GM23338 (cell line): Measurements from ENCODE around the gene BOD1. TPM values are rescaled to one million over a fixed set of nuclear protein-coding genes. Genes with fewer than 3 reads are reported as not detected.

Source experiments
- ATAC-seq: fragments of 200-7000 bp; cut with Tn5 transposase; 3 replicates; pipeline ENCODE4 v1.9.1; 2020
- DNase-seq: peaks from one replicate; pipeline ENCODE4 v3.0.0-alpha.2; 2015; ENCODE audit warnings: low spot score
- H2AFZ ChIP-seq: fragments of 200-600 bp; sonication (generic); 2 replicates; pipeline ENCODE4 v1.8.0; 2016; ENCODE audit warnings: antibody characterized with exemption, mild to moderate bottlenecking, moderate library complexity
- H3F3A ChIP-seq: fragments of 200-600 bp; sonication (generic); replicated peaks from 2 replicates; pipeline ENCODE4 v1.8.0; 2017; ENCODE audit warnings: antibody characterized with exemption, mixed run types, low read depth
- H3K27ac ChIP-seq: fragments of 200-600 bp; sonication (generic); 2 replicates; pipeline ENCODE4 v1.6.1; 2016; ENCODE audit warnings: low read depth
- H3K27me3 ChIP-seq: fragments of 200-600 bp; sonication (generic); 2 replicates; pipeline ENCODE4 v1.8.0; 2016; ENCODE audit warnings: mild to moderate bottlenecking, mixed run types, moderate library complexity; ENCODE audit not compliant: insufficient read depth
- H3K36me3 ChIP-seq: fragments of 200-600 bp; sonication (generic); 2 replicates; pipeline ENCODE4 v1.8.0; 2016; ENCODE audit warnings: mild to moderate bottlenecking; ENCODE audit not compliant: insufficient read depth
- H3K4me1 ChIP-seq: fragments of 200-600 bp; sonication (generic); 2 replicates; pipeline ENCODE4 v1.8.0; 2016; ENCODE audit warnings: mild to moderate bottlenecking, moderate library complexity; ENCODE audit not compliant: insufficient read depth
- H3K4me2 ChIP-seq: fragments of 200-600 bp; sonication (generic); 2 replicates; pipeline ENCODE4 v1.7.1; 2017; ENCODE audit warnings: mixed run types
- H3K4me3 ChIP-seq: fragments of 200-600 bp; sonication (generic); 2 replicates; pipeline ENCODE4 v1.6.1; 2016; ENCODE audit warnings: mixed run types
- H3K79me2 ChIP-seq: fragments of 200-600 bp; sonication (generic); replicated peaks from 2 replicates; pipeline ENCODE4 v1.8.0; 2017; ENCODE audit warnings: mild to moderate bottlenecking; ENCODE audit not compliant: insufficient read depth
- H3K9me2 ChIP-seq: fragments of 200-600 bp; sonication (generic); 2 replicates; pipeline ENCODE4 v1.8.0; 2017; ENCODE audit not compliant: insufficient read depth
- H4K20me1 ChIP-seq: fragments of 200-600 bp; sonication (generic); replicated peaks from 2 replicates; pipeline ENCODE4 v1.8.0; 2017; ENCODE audit warnings: mild to moderate bottlenecking; ENCODE audit not compliant: insufficient read depth
- H3K27ac Mint-ChIP-seq: 2 replicates; pipeline ENCODE4 v1.8.0; 2020; ENCODE audit warnings: inconsistent platforms, mild to moderate bottlenecking, moderate library complexity, mixed read lengths
- H3K27me3 Mint-ChIP-seq: 3 replicates; pipeline ENCODE4 v1.8.0; 2022; ENCODE audit warnings: low read depth, mild to moderate bottlenecking, moderate library complexity, mixed read lengths, inconsistent platforms; ENCODE audit not compliant: insufficient read depth, poor library complexity
- H3K36me3 Mint-ChIP-seq: 3 replicates; pipeline ENCODE4 v1.8.0; 2021; ENCODE audit warnings: low read depth, mild to moderate bottlenecking, inconsistent platforms, moderate library complexity, mixed read lengths
- H3K4me1 Mint-ChIP-seq: 3 replicates; pipeline ENCODE4 v1.8.0; 2020; ENCODE audit warnings: mild to moderate bottlenecking, inconsistent platforms, mixed read lengths
- H3K4me3 Mint-ChIP-seq: 3 replicates; pipeline ENCODE4 v1.8.0; 2021; ENCODE audit warnings: moderate library complexity, mild to moderate bottlenecking, inconsistent platforms, mixed read lengths
- H3K9me3 Mint-ChIP-seq: 3 replicates; pipeline ENCODE4 v1.8.0; 2020; ENCODE audit warnings: moderate library complexity, mild to moderate bottlenecking, inconsistent platforms, mixed read lengths
- EZH2phosphoT487 ChIP-seq: fragments of 200-600 bp; sonication (generic); IDR thresholded peaks from one replicate; pipeline ENCODE4 v1.8.1; 2018; ENCODE audit warnings: antibody characterized with exemption; ENCODE audit not compliant: unreplicated experiment
- JUNB ChIP-seq: IDR thresholded peaks from one replicate; pipeline ENCODE4 v1.6.1; 2016; ENCODE audit warnings: antibody characterized with exemption; ENCODE audit not compliant: unreplicated experiment
- NANOG ChIP-seq: IDR thresholded peaks from 2 replicates; pipeline ENCODE4 v1.6.1; 2016; ENCODE audit warnings: antibody characterized with exemption, borderline replicate concordance
- POLR2AphosphoS5 ChIP-seq: IDR thresholded peaks from 2 replicates; pipeline ENCODE4 v1.6.1; 2016; ENCODE audit warnings: antibody characterized with exemption, low read depth
- STAT1 ChIP-seq: IDR thresholded peaks from one replicate; pipeline ENCODE4 v1.6.1; 2016; ENCODE audit warnings: antibody characterized with exemption; ENCODE audit not compliant: unreplicated experiment
- ZNF114 ChIP-seq: fragments of 250-450 bp; sonication (Bioruptor Pico); IDR thresholded peaks from 2 replicates; pipeline ENCODE4 v1.5.0; 2020; ENCODE audit warnings: mild to moderate bottlenecking, moderate library complexity
- ZNF331 ChIP-seq: fragments of 250-450 bp; sonication (Bioruptor Pico); IDR thresholded peaks from 2 replicates; pipeline ENCODE4 v1.5.0; 2020; ENCODE audit warnings: low read depth, mild to moderate bottlenecking, moderate library complexity
- polyA plus RNA-seq: library from polyadenylated mRNA; unstranded; fragments of >200 nt; fragmentation: Nextera tagmentation; extraction: Ambion mirVana; gene quantifications from 2 replicates; pipeline ENCODE4 v1.2.1, GENCODE V29; 2016
- total RNA-seq: library from RNA; depleted of rRNA; stranded (reverse); fragments of >200 nt; shearing (Covaris generic); gene quantifications from 2 replicates; pipeline ENCODE4 v1.2.3, GENCODE V29; 2014
- TF ChIP-seq, protein P1 (sequence below), 2 experiments: fragments of 200-600 bp in 1 of 2; sonication (generic) in 1 of 2; conservative IDR thresholded peaks; 2 replicates each; pipeline versions ENCODE4 v1.5.1 to v1.6.1; 2016 to 2017; ENCODE audit warnings: antibody characterized with exemption in 2 of 2, low read depth in 2 of 2, mild to moderate bottlenecking in 2 of 2, moderate library complexity in 1 of 2
- TF ChIP-seq, protein P2 (sequence below): IDR thresholded peaks from one replicate; pipeline ENCODE4 v1.6.1; 2018; ENCODE audit warnings: antibody characterized with exemption; ENCODE audit not compliant: unreplicated experiment
- TF ChIP-seq, protein P3 (sequence below): fragments of 250-450 bp; sonication (Bioruptor Pico); IDR thresholded peaks from 2 replicates; pipeline ENCODE4 v1.5.0; 2020; ENCODE audit warnings: mild to moderate bottlenecking, moderate library complexity

Gene BOD1
- total and polyA plus RNA-seq, 2 experiments from 2014 or later, result 94.7 to 141 TPM

DNA sequence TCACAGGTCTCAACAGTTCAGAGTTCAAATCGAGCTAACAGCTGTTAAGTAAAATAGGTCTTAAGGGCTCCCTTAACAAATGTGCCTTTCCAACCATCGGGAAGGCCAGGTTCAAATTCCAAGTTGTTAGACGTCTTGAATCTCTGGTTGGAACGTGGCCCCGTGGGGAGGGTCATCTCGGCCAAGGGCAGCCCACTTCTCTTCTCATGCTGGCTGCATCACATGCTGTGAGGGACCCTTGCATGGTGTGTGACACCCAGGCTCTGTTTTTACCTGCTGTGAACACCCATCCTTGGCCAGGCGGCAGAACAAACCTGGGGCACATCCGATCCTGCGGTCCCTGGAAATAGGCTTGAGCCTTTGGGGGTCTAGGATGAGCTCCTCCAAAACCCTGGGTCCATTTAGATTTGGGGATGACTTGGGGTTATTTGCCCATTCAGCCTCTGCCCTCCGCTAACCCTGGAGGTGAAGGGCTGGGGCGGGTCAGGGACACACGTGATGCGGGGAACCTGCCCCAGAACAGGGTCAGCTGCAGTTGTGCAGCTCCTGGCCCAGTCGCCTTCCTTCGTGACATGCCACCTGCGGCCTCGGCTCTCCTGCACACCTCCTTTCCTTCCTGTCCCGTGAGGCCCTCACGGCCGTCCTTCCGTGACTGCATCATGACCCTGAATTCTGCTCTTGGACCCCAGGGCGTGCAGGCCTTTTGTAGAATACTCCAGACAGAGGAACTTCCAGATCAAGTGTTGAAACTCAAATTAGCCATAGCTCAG, 45.9 kb downstream of the BOD1 start (continued):
- TF ChIP-seq POLR2AphosphoS5 (no peak), JUNB (no peak), STAT1 (no peak), ZNF114 (CRISPR knock-in tag) (no peak), ZNF331 (no peak), EZH2phosphoT487 (no peak), NANOG (no peak)
- TF ChIP-seq, protein P1, sequence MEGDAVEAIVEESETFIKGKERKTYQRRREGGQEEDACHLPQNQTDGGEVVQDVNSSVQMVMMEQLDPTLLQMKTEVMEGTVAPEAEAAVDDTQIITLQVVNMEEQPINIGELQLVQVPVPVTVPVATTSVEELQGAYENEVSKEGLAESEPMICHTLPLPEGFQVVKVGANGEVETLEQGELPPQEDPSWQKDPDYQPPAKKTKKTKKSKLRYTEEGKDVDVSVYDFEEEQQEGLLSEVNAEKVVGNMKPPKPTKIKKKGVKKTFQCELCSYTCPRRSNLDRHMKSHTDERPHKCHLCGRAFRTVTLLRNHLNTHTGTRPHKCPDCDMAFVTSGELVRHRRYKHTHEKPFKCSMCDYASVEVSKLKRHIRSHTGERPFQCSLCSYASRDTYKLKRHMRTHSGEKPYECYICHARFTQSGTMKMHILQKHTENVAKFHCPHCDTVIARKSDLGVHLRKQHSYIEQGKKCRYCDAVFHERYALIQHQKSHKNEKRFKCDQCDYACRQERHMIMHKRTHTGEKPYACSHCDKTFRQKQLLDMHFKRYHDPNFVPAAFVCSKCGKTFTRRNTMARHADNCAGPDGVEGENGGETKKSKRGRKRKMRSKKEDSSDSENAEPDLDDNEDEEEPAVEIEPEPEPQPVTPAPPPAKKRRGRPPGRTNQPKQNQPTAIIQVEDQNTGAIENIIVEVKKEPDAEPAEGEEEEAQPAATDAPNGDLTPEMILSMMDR (conservative IDR thresholded peaks at IDR 0.05; ENCODE audit: low read depth in 2 of 2), result no peak
- TF ChIP-seq, protein P2, sequence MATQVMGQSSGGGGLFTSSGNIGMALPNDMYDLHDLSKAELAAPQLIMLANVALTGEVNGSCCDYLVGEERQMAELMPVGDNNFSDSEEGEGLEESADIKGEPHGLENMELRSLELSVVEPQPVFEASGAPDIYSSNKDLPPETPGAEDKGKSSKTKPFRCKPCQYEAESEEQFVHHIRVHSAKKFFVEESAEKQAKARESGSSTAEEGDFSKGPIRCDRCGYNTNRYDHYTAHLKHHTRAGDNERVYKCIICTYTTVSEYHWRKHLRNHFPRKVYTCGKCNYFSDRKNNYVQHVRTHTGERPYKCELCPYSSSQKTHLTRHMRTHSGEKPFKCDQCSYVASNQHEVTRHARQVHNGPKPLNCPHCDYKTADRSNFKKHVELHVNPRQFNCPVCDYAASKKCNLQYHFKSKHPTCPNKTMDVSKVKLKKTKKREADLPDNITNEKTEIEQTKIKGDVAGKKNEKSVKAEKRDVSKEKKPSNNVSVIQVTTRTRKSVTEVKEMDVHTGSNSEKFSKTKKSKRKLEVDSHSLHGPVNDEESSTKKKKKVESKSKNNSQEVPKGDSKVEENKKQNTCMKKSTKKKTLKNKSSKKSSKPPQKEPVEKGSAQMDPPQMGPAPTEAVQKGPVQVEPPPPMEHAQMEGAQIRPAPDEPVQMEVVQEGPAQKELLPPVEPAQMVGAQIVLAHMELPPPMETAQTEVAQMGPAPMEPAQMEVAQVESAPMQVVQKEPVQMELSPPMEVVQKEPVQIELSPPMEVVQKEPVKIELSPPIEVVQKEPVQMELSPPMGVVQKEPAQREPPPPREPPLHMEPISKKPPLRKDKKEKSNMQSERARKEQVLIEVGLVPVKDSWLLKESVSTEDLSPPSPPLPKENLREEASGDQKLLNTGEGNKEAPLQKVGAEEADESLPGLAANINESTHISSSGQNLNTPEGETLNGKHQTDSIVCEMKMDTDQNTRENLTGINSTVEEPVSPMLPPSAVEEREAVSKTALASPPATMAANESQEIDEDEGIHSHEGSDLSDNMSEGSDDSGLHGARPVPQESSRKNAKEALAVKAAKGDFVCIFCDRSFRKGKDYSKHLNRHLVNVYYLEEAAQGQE, result no peak

- Histone ChIP-seq H3K27ac (no peak overlapping the region), H3K79me2 (no peaks in the 10 kb centered on the region), H3K4me3 (no peak overlapping the region), H2AFZ (no peak overlapping the region), H3K36me3 (no peaks in the 10 kb centered on the region), H4K20me1 (no peaks in the 10 kb centered on the region), H3K27me3 (no peaks in the 10 kb centered on the region), H3F3A (no peaks in the 10 kb centered on the region), H3K9me2 (no peaks in the 10 kb centered on the region), H3K4me1 (peaks cover 6% of the 10 kb centered on the region; the same call in 1 of the 2 replicates), H3K4me2 (no peak overlapping the region)
- Mint-ChIP-seq H3K27me3 (peaks cover 10% of the 10 kb centered on the region), H3K4me3 (no peak overlapping the region), H3K9me3 (peaks cover 10% of the 10 kb centered on the region), H3K36me3 (peaks cover 3% of the 10 kb centered on the region; the same call in 2 of the 3 replicates), H3K27ac (no peak overlapping the region), H3K4me1 (peaks cover 13% of the 10 kb centered on the region)
- DNase-seq (no peak), ATAC-seq (no peak)
- TF ChIP-seq, protein P3, sequence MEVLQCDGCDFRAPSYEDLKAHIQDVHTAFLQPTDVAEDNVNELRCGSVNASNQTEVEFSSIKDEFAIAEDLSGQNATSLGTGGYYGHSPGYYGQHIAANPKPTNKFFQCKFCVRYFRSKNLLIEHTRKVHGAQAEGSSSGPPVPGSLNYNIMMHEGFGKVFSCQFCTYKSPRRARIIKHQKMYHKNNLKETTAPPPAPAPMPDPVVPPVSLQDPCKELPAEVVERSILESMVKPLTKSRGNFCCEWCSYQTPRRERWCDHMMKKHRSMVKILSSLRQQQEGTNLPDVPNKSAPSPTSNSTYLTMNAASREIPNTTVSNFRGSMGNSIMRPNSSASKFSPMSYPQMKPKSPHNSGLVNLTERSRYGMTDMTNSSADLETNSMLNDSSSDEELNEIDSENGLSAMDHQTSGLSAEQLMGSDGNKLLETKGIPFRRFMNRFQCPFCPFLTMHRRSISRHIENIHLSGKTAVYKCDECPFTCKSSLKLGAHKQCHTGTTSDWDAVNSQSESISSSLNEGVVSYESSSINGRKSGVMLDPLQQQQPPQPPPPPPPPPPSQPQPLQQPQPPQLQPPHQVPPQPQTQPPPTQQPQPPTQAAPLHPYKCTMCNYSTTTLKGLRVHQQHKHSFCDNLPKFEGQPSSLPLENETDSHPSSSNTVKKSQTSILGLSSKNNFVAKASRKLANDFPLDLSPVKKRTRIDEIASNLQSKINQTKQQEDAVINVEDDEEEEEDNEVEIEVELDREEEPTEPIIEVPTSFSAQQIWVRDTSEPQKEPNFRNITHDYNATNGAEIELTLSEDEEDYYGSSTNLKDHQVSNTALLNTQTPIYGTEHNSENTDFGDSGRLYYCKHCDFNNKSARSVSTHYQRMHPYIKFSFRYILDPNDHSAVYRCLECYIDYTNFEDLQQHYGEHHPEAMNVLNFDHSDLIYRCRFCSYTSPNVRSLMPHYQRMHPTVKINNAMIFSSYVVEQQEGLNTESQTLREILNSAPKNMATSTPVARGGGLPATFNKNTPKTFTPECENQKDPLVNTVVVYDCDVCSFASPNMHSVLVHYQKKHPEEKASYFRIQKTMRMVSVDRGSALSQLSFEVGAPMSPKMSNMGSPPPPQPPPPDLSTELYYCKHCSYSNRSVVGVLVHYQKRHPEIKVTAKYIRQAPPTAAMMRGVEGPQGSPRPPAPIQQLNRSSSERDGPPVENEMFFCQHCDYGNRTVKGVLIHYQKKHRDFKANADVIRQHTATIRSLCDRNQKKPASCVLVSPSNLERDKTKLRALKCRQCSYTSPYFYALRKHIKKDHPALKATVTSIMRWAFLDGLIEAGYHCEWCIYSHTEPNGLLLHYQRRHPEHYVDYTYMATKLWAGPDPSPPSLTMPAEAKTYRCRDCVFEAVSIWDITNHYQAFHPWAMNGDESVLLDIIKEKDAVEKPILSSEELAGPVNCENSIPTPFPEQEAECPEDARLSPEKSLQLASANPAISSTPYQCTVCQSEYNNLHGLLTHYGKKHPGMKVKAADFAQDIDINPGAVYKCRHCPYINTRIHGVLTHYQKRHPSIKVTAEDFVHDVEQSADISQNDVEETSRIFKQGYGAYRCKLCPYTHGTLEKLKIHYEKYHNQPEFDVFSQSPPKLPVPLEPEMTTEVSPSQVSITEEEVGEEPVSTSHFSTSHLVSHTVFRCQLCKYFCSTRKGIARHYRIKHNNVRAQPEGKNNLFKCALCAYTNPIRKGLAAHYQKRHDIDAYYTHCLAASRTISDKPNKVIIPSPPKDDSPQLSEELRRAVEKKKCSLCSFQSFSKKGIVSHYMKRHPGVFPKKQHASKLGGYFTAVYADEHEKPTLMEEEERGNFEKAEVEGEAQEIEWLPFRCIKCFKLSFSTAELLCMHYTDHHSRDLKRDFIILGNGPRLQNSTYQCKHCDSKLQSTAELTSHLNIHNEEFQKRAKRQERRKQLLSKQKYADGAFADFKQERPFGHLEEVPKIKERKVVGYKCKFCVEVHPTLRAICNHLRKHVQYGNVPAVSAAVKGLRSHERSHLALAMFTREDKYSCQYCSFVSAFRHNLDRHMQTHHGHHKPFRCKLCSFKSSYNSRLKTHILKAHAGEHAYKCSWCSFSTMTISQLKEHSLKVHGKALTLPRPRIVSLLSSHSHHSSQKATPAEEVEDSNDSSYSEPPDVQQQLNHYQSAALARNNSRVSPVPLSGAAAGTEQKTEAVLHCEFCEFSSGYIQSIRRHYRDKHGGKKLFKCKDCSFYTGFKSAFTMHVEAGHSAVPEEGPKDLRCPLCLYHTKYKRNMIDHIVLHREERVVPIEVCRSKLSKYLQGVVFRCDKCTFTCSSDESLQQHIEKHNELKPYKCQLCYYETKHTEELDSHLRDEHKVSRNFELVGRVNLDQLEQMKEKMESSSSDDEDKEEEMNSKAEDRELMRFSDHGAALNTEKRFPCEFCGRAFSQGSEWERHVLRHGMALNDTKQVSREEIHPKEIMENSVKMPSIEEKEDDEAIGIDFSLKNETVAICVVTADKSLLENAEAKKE (CRISPR knock-in tag), result no peak
These were observed 47.7 kb downstream of the BOD1 start for GRCh38 chr5:173568703-173569102.
